GM13977 (cell line): ENCODE data around the gene SPRING1.
"Not testable (repeated sequence)": the region's sequence is repeated elsewhere in the genome, so short reads cannot be mapped to it uniquely, and the experiment has no call there.

Experiments
- DNase-seq: peaks from one replicate; pipeline ENCODE4 v3.0.0; 2012; ENCODE audit warnings: low spot score
- CTCF ChIP-seq: IDR thresholded peaks from 2 replicates; pipeline ENCODE4 v1.5.1; 2012; ENCODE audit warnings: mild to moderate bottlenecking, control low read depth; ENCODE audit not compliant: insufficient read depth; ENCODE audit errors: extremely low read depth, missing control alignments
- in situ Hi-C: fragments of 300-500 bp; cut with MboI; formaldehyde crosslinking; loops from one replicate; pipeline ENCODE4 v1.12.0; 2022; ENCODE audit warnings: low sequenced_read_pairs, low pct_unique_long_range_greater_than_20kb, mixed read lengths, inconsistent platforms; ENCODE audit not compliant: unreplicated experiment

The SPRING1 gene

GRCh38 chr12:116760622-116761020 lies 22.8 kb upstream of the SPRING1 start:
- in situ Hi-C loops: no loop called here
- DNase-seq: no peak
- no peak for TF ChIP-seq CTCF

GRCh38 chr12:116759783-116760621 lies 22.1 kb upstream of the SPRING1 start:
- no peak for DNase-seq
- TF ChIP-seq CTCF: peak; percentile 49
- in situ Hi-C loops: no loop called here

GRCh38 chr12:116754783-116755182 lies 16.9 kb upstream of the SPRING1 start:
- DNase-seq, in situ Hi-C loops: not testable (repeated sequence)

GRCh38 chr12:116754097-116754496 lies 16.2 kb upstream of the SPRING1 start:
- DNase-seq, in situ Hi-C loops: not testable (repeated sequence)

GRCh38 chr12:116750298-116750697 lies 12.4 kb upstream of the SPRING1 start:
- no peak for TF ChIP-seq CTCF
- no peak for DNase-seq
- in situ Hi-C loops: no loop called here

- TF ChIP-seq CTCF: no peak
- in situ Hi-C loops: no loop called here
- no peak for DNase-seq
Measured at GRCh38 chr12:116749884-116750283, 12.0 kb upstream of the SPRING1 start.

- in situ Hi-C loops: no loop called here
- DNase-seq: no peak
- TF ChIP-seq CTCF: no peak
Measured at GRCh38 chr12:116745554-116745953, 7.7 kb upstream of the SPRING1 start.
